CD4-positive, CD25-positive, alpha-beta regulatory T cell (primary cell): ENCODE results near the gene CLCN6. TPM values are rescaled to one million over a fixed set of nuclear protein-coding genes. Genes with fewer than 3 reads are reported as not detected.

Experiments
- ATAC-seq, 2 donors: fragments of 150-1000 bp; cut with Tn5 transposase; one replicate each; pipeline ENCODE4 v1.10.0; 2021; ENCODE audit warnings: low read depth in 2 of 2, moderate number of reproducible peaks in 2 of 2, moderate library complexity in 1 of 2
- DNase-seq, 3 donors: peaks; one replicate each; pipeline versions ENCODE4 v3.0.0 to v3.0.0-alpha.2; 2012 to 2022; ENCODE audit warnings: mixed read lengths in 1 of 3
- H3K27ac ChIP-seq: one replicate; pipeline ENCODE4 v1.7.0; 2013; ENCODE audit warnings: mild to moderate bottlenecking, low read length; ENCODE audit not compliant: insufficient read depth, poor library complexity, severe bottlenecking
- H3K27me3 ChIP-seq: one replicate; pipeline ENCODE4 v1.7.0; 2013; ENCODE audit warnings: low read length; ENCODE audit not compliant: control insufficient read depth, insufficient read depth
- H3K36me3 ChIP-seq: one replicate; pipeline ENCODE4 v1.7.0; 2013; ENCODE audit warnings: mild to moderate bottlenecking, low read length, moderate library complexity; ENCODE audit not compliant: control insufficient read depth, insufficient read depth
- H3K4me1 ChIP-seq: 2 replicates; pipeline ENCODE4 v1.7.0; 2013; ENCODE audit warnings: mild to moderate bottlenecking, low read length; ENCODE audit not compliant: insufficient read depth, control insufficient read depth, poor library complexity, severe bottlenecking
- H3K4me3 ChIP-seq: one replicate; pipeline ENCODE4 v1.7.0; 2013; ENCODE audit warnings: low read depth, mild to moderate bottlenecking, low read length, moderate library complexity
- H3K9me3 ChIP-seq, 2 experiments: 1 replicate in 1 of 2; 2 replicates in 1 of 2; pipeline ENCODE4 v1.7.0; 2013; ENCODE audit warnings: low read length in 2 of 2, mild to moderate bottlenecking in 1 of 2, moderate library complexity in 1 of 2; ENCODE audit not compliant: control insufficient read depth in 2 of 2
- H3K27ac Mint-ChIP-seq, 3 donors: one replicate each; pipeline ENCODE4 v1.8.0; 2020 to 2022; ENCODE audit warnings: mild to moderate bottlenecking in 3 of 3, mixed read lengths in 3 of 3, moderate library complexity in 2 of 3
- H3K27me3 Mint-ChIP-seq: one replicate; pipeline ENCODE4 v1.8.0; 2022; ENCODE audit warnings: mild to moderate bottlenecking, mixed read lengths
- H3K36me3 Mint-ChIP-seq: one replicate; pipeline ENCODE4 v1.8.0; 2020; ENCODE audit warnings: mixed read lengths
- H3K4me1 Mint-ChIP-seq, 4 donors: one replicate each; pipeline ENCODE4 v1.8.0; 2020 to 2022; ENCODE audit warnings: mixed read lengths in 4 of 4, mild to moderate bottlenecking in 1 of 4
- H3K4me3 Mint-ChIP-seq, 4 donors: one replicate each; pipeline ENCODE4 v1.8.0; 2020 to 2022; ENCODE audit warnings: mild to moderate bottlenecking in 4 of 4, mixed read lengths in 4 of 4, moderate library complexity in 3 of 4
- H3K9me3 Mint-ChIP-seq, 7 donors: one replicate each; pipeline ENCODE4 v1.8.0; 2020 to 2022; ENCODE audit warnings: mixed read lengths in 7 of 7, mild to moderate bottlenecking in 3 of 7, moderate library complexity in 2 of 7
- polyA plus RNA-seq, 4 donors: library from polyadenylated mRNA; unstranded; fragments of 300-500 nt; fragmentation: Illumina TruSeq; gene quantifications; one replicate each; pipeline ENCODE4 v1.2.3, GENCODE V29; 2021
- total RNA-seq: library from RNA; stranded (reverse); gene quantifications from one replicate; pipeline ENCODE4 v1.2.3, GENCODE V29; 2022

The CLCN6 gene
- total and polyA plus RNA-seq, 5 donors from 2014 or later, result 1.6 to 13.5 (median 2.4) TPM

DNA sequence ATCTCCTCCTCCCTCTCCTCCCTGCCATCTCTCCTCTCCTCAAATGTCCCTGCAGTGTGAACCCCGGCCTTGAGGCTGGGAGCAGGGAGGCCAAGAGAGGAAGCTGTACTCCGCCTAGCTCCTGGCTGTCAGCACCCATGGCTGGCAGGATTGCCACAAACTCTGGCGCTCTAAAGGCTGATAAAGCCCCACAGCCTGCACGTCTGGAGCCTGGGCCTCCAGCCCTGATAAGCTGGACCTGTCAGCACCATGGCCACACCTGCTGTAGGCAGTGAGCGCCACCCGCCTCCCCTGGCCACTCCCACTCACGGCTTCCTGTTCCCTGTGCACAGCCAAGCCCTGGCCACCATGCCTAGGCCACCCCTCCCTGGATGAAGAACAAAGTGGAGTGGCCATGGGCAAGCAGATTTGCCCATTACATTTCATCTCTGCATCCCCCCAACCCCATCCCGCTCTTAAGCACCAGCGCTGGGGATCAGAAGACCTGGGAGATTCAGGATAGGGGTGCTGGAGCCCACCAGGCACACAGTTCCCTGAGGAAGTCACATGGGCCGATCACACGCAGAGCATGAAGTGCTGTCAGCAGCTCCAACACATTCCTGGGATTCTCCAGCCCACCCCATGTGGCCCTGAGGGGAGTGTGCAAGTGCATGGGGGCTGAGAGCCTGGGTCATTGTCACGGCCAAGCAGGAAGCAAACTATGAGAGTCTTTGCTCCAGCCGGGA is 77.0 kb downstream of the CLCN6 start:
- Mint-ChIP-seq H3K9me3 (peaks cover 0 to 1% (median 0%) of the 10 kb centered on the region in 7 donors), H3K4me1 (no peaks in the 10 kb centered on the region), H3K27ac (no peak overlapping the region), H3K27me3 (peaks cover 12% of the 10 kb centered on the region), H3K4me3 (no peak overlapping the region), H3K36me3 (no peaks in the 10 kb centered on the region)
- Histone ChIP-seq H3K4me3 (no peak overlapping the region), H3K27ac (no peak overlapping the region), H3K4me1 (no peaks in the 10 kb centered on the region), H3K27me3 (no peaks in the 10 kb centered on the region), H3K9me3 (no peaks in the 10 kb centered on the region), H3K36me3 (no peaks in the 10 kb centered on the region)
- DNase-seq (peak in 1 of 3 donors; percentile 13), ATAC-seq (peak in 1 of 2 donors; percentile 39)

DNA sequence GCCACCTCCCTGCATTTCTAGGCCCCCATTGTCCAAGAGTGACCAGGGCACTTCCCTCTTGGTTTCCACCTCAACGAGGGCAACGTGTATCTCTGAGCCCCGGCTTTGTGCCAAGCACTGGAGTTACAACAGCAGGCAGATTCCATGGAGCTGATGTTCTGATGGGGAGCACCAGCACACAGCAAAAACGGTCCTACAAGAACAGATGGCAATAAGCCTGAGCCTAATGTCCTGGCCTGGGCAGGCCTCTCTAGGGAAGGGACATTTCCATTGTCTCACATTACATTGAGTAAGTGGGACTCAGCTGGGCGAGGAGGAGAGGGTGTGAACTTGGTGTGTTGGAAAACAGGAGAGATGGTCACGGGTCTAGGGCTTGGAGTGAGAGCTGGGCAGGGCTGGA is 79.9 kb downstream of the CLCN6 start:
- Histone ChIP-seq H3K36me3 (no peaks in the 10 kb centered on the region), H3K27me3 (no peaks in the 10 kb centered on the region), H3K4me3 (no peak overlapping the region), H3K9me3 (no peaks in the 10 kb centered on the region), H3K4me1 (no peaks in the 10 kb centered on the region), H3K27ac (no peak overlapping the region)
- Mint-ChIP-seq H3K4me1 (no peaks in the 10 kb centered on the region), H3K4me3 (no peak overlapping the region), H3K27me3 (peaks cover 12% of the 10 kb centered on the region), H3K36me3 (no peaks in the 10 kb centered on the region), H3K27ac (no peak overlapping the region), H3K9me3 (peaks cover 0 to 1% (median 0%) of the 10 kb centered on the region in 7 donors)
- no peak for ATAC-seq
- DNase-seq, result no peak

DNA sequence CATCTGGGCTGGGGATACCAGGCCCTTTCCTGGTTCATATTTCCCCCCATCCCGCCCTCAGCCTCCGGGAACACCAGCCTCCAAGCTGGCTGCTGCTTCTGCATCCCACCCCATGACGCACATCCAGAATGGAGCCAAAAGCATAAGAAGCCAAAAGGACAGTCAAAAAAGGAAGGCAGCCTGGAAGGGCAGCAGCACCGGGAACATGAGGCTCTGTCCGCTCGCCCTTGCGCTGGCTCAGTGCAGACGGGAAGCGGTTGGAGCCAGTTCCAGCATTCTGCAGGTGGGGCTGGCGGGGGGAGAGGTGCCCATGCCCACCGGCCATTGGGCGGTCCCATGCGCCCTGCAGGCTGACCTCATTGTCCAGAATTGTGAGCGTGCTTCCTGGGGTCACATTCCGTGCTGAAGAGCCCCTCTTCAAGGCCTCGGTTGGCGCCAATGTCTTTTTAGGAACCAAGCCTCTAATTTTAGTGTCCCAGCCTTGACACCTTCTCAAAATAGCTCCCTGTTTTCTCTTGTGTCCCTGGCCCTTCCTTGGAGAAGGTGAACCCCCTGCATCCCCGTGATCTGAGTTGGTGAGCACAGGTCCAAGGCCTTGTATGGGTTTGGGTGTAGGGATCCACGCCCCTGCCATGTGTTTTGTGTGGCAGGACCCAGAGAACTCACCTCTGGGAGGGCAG is 81.1 kb downstream of the CLCN6 start:
- no peak overlapping the region for H3K27ac ChIP-seq
- Mint-ChIP-seq H3K4me1 (no peaks in the 10 kb centered on the region), H3K9me3 (no peaks in the 10 kb centered on the region), H3K36me3 (no peaks in the 10 kb centered on the region), H3K4me3 (no peak overlapping the region), H3K27ac (no peak overlapping the region), H3K27me3 (peaks cover 5% of the 10 kb centered on the region)
- H3K27me3 ChIP-seq, result no peaks in the 10 kb centered on the region
- H3K9me3 ChIP-seq, result no peaks in the 10 kb centered on the region
- H3K36me3 ChIP-seq, result no peaks in the 10 kb centered on the region
- DNase-seq (no peak), ATAC-seq (no peak)
- H3K4me1 ChIP-seq, result no peaks in the 10 kb centered on the region
- H3K4me3 ChIP-seq, result no peak overlapping the region

DNA sequence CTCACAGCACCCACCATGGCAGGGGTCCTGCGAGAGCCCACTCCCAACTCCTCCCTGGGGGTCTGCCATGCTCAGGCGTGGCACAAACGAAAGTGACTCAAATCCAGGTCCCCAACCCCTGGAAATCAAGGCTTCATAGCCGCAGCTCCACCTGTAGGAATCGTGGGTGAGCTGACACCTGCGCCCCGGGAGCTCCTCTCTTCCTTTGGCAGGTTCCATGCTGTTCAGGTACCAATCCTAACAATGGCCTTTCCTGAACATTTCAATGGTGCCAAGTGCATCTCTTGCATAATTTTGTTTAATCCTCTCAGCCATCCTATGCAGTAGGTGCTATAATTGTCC is 81.6 kb downstream of the CLCN6 start:
- Mint-ChIP-seq H3K36me3 (no peaks in the 10 kb centered on the region), H3K4me3 (no peak overlapping the region), H3K9me3 (no peaks in the 10 kb centered on the region)

DNA sequence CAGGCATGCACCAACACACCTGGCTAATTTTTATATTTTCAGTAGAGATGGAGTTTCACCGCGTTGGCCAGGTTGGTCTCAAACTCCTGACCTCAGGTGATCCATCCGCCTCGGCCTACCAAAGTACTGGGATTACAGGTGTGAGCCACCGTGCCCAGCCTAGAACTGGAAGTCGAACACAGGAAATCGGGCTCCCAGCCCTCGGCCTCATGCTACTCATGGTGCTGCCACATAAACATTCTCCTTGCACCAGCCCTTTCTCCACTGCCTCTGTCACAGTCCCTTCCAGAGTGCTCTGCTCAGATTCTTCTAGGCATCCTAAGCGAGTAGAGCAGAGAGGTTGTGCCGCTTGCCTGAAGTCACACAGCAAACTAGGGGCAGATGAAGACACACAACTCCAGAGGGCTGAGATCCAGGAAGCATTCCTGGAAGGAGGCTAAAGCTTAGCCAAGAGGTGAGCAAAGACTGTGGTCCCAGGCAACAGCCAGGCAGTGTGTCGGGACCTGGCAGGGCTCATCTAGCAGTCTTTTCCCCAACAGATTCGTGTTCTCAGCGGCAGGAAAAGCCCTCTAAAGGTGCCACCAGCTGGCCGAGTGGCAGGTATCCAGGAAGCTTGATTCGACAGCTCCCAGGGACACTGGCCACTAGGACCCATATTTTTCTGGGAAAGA is 82.3 kb downstream of the CLCN6 start:
- DNase-seq (no peak), ATAC-seq (no peak)
- Histone ChIP-seq H3K4me3 (no peak overlapping the region), H3K36me3 (no peaks in the 10 kb centered on the region), H3K4me1 (no peaks in the 10 kb centered on the region), H3K27me3 (no peaks in the 10 kb centered on the region), H3K27ac (no peak overlapping the region), H3K9me3 (no peaks in the 10 kb centered on the region)
- H3K27me3 Mint-ChIP-seq, result peaks cover 7% of the 10 kb centered on the region
- no peak overlapping the region for H3K4me3 Mint-ChIP-seq
- H3K36me3 Mint-ChIP-seq, result no peaks in the 10 kb centered on the region
- no peak overlapping the region for H3K27ac Mint-ChIP-seq
- H3K9me3 Mint-ChIP-seq, result no peaks in the 10 kb centered on the region
- H3K4me1 Mint-ChIP-seq, result no peaks in the 10 kb centered on the region

More for the DNA sequence above, 81.6 kb downstream of the CLCN6 start:
- Histone ChIP-seq H3K9me3 (no peaks in the 10 kb centered on the region), H3K4me3 (no peak overlapping the region), H3K4me1 (no peaks in the 10 kb centered on the region), H3K36me3 (no peaks in the 10 kb centered on the region), H3K27ac (no peak overlapping the region), H3K27me3 (no peaks in the 10 kb centered on the region)
- ATAC-seq, result no peak
- H3K27ac Mint-ChIP-seq, result no peak overlapping the region
- DNase-seq, result no peak
- no peaks in the 10 kb centered on the region for H3K4me1 Mint-ChIP-seq
- H3K27me3 Mint-ChIP-seq, result peaks cover 5% of the 10 kb centered on the region

DNA sequence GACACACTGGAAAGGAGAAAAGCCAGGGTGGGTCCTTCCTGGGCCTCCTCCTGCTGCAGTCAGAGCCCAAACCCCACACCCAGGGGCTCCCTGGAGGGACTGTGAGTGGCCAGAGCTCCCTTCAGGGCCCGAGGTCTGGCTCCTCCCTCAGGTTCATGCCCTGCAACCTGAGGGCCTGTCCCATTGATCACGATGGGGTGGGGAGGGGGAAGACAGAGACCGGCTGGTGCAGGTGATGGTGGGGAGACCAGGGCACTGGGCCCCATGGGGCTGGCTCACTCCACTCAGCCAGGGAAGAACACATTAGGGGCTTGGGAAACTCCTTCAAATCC is 82.9 kb downstream of the CLCN6 start:
- Histone ChIP-seq H3K9me3 (no peaks in the 10 kb centered on the region), H3K4me3 (no peak overlapping the region), H3K36me3 (no peaks in the 10 kb centered on the region), H3K27me3 (no peaks in the 10 kb centered on the region), H3K4me1 (no peaks in the 10 kb centered on the region), H3K27ac (no peak overlapping the region)
- Mint-ChIP-seq H3K27me3 (peaks cover 12% of the 10 kb centered on the region), H3K27ac (no peak overlapping the region), H3K4me3 (no peak overlapping the region), H3K9me3 (no peaks in the 10 kb centered on the region), H3K4me1 (peaks cover 0 to under 1% (median 0%) of the 10 kb centered on the region in 4 donors), H3K36me3 (no peaks in the 10 kb centered on the region)
- ATAC-seq (no peak), DNase-seq (no peak)

DNA sequence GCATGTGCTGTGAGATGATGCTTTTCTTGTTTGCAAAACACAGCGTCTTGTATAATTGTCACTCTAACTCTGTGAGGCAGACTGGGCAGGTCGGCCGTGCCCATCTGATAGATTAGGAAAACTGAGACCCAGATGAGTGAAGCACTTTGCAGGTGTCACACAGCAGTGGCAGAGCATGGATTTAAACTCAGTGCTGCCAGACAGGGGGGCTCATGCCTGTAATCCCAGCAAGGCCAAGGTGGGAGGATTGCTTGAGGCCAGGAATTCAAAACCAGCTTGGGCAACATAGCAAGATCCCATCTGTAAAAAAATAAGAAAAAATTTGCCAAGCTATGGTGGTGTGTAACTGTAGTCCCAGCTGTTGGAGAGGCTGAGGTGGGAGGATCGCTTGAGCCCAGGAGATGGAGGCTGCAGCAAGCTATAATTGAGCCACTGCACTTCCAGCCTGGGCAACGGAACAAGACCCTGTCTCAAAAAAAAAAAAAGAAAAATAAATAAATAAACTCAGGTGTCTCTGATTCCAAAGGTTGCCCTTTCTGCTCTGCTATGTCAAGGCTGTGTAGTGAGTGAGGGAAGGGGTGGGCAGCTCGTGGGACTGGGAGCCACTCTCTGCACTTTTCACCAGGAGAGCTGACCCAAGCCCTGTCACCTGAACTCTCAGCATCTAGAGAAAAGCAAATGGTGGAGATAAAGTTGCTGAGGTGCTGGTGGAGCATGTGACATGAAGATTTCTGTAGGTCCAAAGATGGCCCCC is 85.6 kb downstream of the CLCN6 start:
- ATAC-seq (no peak), DNase-seq (no peak)
- Mint-ChIP-seq H3K36me3 (no peaks in the 10 kb centered on the region), H3K4me3 (no peak overlapping the region), H3K27me3 (peaks cover 14% of the 10 kb centered on the region), H3K27ac (no peak overlapping the region), H3K9me3 (no peaks in the 10 kb centered on the region), H3K4me1 (peaks cover 0 to 3% (median 0%) of the 10 kb centered on the region in 4 donors)
- Histone ChIP-seq H3K4me3 (no peak overlapping the region), H3K9me3 (no peaks in the 10 kb centered on the region), H3K4me1 (no peaks in the 10 kb centered on the region), H3K27me3 (no peaks in the 10 kb centered on the region), H3K36me3 (no peaks in the 10 kb centered on the region), H3K27ac (no peak overlapping the region)
